Coronary artery (tissue), 2 donors: ENCODE data around the gene MAPK14.

Source experiments
- DNase-seq: peaks from one replicate; pipeline ENCODE4 v3.0.0-alpha.2; 2017; ENCODE audit warnings: low spot score
- H3K27ac ChIP-seq, 2 donors: fragments of 200-600 bp; sonication (generic); one replicate each; pipeline ENCODE4 v1.5.1; 2016 to 2019
- H3K4me3 ChIP-seq: fragments of 200-600 bp; sonication (generic); 2 replicates; pipeline ENCODE4 v1.5.1; 2016; ENCODE audit warnings: mild to moderate bottlenecking, moderate library complexity
- TF ChIP-seq, protein P1 (sequence below): fragments of 200-600 bp; sonication (generic); IDR thresholded peaks from one replicate; pipeline ENCODE4 v1.5.1; 2019; ENCODE audit warnings: antibody characterized with exemption

Gene MAPK14

DNA sequence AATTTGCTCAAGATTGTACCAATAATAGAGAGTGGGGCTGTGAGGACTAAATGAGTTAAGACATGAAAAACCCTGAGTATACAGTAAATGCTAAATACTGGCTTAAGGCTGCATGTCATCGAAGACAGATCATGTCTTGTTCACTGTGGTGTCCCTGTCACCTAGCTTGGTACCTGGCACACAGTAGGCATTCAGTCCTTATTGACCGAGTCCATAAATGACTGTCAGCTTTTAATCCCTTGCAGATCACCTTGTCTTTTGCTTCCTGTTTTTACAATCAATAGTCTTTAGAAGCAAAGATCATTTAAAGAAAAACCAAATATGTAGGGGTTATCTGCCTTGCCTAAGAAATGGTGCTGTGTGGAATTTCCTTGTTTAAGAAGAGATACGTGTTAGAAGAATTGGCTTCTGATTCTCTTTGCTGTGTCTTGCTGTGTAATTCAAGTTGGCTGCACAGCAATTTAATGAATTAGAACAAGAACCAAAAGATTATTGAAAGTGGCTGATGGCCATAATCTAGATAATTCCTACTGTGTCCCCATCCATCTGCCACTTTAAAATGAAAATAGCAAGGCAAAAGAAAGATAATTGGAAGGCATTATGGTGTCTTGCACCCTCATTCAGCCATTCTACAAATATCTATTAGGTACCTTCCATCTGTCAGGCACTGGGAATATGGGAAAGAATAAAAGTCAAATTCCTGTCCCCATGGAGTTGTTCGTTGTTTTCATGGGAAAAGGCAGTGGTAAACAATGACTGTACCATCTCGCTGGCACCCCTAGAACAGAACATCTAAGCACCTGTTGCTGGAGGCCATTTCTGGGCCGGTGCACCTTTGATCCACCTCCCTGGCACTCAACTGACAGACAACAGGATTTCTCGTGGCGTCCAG, 90.3 kb downstream of the MAPK14 start:
- Histone ChIP-seq H3K27ac (no peak overlapping the region), H3K4me3 (no peak overlapping the region)
- DNase-seq: no peak
- TF ChIP-seq, protein P1, sequence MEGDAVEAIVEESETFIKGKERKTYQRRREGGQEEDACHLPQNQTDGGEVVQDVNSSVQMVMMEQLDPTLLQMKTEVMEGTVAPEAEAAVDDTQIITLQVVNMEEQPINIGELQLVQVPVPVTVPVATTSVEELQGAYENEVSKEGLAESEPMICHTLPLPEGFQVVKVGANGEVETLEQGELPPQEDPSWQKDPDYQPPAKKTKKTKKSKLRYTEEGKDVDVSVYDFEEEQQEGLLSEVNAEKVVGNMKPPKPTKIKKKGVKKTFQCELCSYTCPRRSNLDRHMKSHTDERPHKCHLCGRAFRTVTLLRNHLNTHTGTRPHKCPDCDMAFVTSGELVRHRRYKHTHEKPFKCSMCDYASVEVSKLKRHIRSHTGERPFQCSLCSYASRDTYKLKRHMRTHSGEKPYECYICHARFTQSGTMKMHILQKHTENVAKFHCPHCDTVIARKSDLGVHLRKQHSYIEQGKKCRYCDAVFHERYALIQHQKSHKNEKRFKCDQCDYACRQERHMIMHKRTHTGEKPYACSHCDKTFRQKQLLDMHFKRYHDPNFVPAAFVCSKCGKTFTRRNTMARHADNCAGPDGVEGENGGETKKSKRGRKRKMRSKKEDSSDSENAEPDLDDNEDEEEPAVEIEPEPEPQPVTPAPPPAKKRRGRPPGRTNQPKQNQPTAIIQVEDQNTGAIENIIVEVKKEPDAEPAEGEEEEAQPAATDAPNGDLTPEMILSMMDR: no peak

DNA sequence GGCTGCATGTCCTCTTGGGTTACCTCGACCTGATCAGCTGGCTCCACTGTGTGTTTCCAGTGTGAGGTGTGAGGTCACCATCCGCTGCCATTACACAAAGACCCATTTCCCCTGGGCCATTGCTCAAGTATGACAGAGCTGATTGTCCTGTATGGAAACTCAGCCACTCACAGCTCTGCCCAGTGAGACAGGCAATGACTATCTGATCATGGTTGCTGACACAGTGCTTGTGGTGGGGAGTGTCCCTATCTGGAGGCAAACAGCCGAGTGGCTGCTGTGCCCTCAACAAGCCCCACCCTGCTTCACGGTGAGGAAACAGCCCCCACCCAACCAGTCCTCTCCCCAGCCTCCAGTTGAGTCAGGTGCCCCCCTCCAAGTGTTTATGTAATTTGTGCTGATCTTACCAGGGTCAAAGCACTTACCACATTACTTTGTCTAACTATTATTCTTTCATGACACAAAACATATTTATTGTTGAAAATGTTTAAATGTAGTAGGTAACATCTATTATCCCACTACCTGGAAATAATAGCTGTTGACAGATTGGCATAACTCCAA, 91.0 kb downstream of the MAPK14 start:
- Histone ChIP-seq H3K4me3 (no peak overlapping the region), H3K27ac (no peak overlapping the region)
- no peak for DNase-seq
- TF ChIP-seq, protein P1: no peak

DNA sequence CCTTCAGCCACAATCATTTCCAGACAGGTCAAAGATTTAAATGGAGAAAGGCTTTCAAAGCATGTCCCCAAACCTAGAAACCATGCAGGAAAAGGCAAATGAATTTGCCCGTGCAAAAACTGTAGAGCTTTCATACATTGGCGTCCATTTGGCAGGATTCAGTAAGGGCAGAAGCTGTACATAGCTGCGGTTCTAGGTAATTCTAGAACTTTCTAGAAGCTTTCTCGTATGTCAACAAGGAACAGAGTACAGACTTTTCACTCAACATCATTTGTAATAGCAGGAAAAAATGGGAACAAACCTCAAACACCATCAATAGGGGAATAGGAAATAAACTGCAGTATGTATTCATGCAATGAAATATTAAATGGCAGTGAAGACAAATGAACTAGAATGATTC, 91.6 kb downstream of the MAPK14 start:
- no peak overlapping the region for H3K4me3 ChIP-seq
- TF ChIP-seq, protein P1: no peak
- DNase-seq: no peak
- H3K27ac ChIP-seq: no peak overlapping the region

DNA sequence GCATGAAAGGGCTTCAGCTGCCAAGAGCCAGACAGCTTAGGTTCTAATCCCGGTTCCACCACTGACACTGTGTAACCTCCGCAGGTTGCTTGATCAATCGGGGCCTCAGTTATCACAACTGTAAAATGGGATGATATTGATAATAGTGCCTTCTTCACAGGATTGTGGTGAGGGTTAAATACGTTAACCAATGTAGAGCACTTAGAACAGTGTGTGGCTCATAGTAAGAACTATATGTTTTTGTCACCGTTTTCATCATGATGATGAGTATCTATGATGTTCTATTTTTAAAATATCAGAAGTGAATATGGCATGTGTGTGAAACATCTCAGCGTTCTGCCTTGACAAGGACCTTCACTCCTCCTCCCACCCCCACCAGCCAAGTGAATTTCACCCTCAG, 92.4 kb downstream of the MAPK14 start:
- H3K27ac ChIP-seq: no peak overlapping the region
- TF ChIP-seq, protein P1: no peak
- no peak for DNase-seq
- no peak overlapping the region for H3K4me3 ChIP-seq

DNA sequence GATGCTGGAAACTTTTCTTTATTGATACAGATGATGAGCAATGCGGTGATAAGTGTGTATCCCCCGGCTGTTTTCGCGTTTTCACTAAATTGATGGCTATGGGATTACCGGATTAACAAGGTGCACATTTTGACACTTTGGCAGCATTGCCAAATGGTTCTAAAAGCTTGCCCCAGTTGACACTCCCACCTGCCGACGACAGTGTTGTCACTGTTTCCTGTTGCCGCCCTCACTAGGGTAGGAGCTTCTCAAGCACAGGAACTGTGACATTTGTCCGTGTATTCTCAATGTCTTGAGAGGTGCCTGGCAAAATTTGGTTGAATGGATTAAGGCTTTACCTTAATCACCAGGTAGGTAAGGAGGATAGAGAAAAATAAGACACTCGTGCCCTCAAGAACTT, 92.9 kb downstream of the MAPK14 start:
- Histone ChIP-seq H3K4me3 (no peak overlapping the region), H3K27ac (no peak overlapping the region)
- DNase-seq: no peak
- TF ChIP-seq, protein P1: no peak

DNA sequence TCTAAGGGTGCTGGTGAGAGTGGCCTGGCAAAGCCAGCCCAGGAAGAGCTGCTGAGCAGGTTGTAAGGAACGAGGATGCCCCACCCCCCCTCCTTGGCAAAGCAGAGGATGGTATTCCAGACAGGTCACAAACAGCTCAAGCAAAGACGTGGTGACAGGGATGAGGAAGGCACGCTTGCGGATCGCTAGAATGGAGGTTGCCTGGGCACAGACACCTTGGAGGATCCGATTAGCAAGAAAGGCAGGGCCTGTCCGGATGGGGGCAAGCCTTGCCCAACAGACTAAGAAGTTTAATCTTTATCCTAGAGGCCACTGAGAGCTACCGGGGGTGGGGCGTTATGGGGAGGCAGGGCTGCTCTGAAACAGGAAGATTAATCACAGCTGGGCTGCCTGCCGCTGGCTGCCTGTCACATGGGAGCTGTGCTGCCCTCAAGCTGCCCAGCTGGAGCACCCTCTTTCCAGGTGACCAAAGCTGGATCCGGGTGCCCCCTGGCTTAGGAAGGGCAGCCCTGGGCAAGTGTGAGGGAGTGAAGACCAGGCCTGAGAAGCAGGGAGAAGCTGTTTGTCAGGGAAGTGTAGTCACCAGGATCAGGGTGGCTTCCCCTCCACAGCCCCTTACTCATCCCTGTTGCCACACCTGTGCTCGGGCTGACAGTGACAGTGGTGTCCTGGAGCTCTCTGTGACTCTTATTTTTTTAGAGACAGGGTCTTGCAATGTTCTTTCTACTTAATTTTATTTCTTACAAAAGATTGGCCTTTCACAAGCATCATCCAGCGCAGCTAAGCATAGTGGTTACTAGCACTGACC, 93.6 kb downstream of the MAPK14 start:
- no peak for DNase-seq
- Histone ChIP-seq H3K4me3 (no peak overlapping the region), H3K27ac (peak overlapping the region in 1 of 2 donors; percentile 15)
- TF ChIP-seq, protein P1: no peak
